Adipocyte (in vitro differentiated cells): ENCODE data around the gene FAM110A.
A peak's percentile ranks its signal among the peaks of the same experiment; 100 is the strongest.
"Not testable (repeated sequence)": the region's sequence is repeated elsewhere in the genome, so short reads cannot be mapped to it uniquely, and the experiment has no call there.

ENCODE experiments used
- DNase-seq: peaks from one replicate; pipeline ENCODE4 v3.0.0-alpha.2; 2015; ENCODE audit warnings: low read depth
- H3K27me3 ChIP-seq: replicated peaks from 2 replicates; pipeline ENCODE4 v1.7.0; 2013; ENCODE audit warnings: mild to moderate bottlenecking, low read length, moderate library complexity; ENCODE audit not compliant: control insufficient read depth, insufficient read depth
- H3K36me3 ChIP-seq: 2 replicates; pipeline ENCODE4 v1.7.0; 2013; ENCODE audit warnings: low read length, mild to moderate bottlenecking, moderate library complexity; ENCODE audit not compliant: control insufficient read depth, insufficient read depth, severe bottlenecking
- H3K4me1 ChIP-seq: 2 replicates; pipeline ENCODE4 v1.7.0; 2013; ENCODE audit warnings: mild to moderate bottlenecking, low read length, moderate library complexity; ENCODE audit not compliant: control insufficient read depth, insufficient read depth
- H3K4me3 ChIP-seq: 2 replicates; pipeline ENCODE4 v1.7.0; 2013; ENCODE audit warnings: mild to moderate bottlenecking, low read length, moderate library complexity
- H3K9ac ChIP-seq: 2 replicates; pipeline ENCODE4 v1.7.0; 2013; ENCODE audit warnings: mild to moderate bottlenecking, low read length, moderate library complexity
- H3K9me3 ChIP-seq: 2 replicates; pipeline ENCODE4 v1.7.0; 2013; ENCODE audit warnings: mild to moderate bottlenecking, low read length, moderate library complexity; ENCODE audit not compliant: control insufficient read depth

FAM110A gene

GRCh38 chr20:833450-834150 is at the start of gene FAM110A:
TSS of gene FAM110A (plus strand) at chr20:833715. CDS start at chr20:844805, 11,090 bp downstream.
- Histone ChIP-seq H3K27me3 (no peaks in the 10 kb centered on the region), H3K4me1 (peaks cover 42% of the 10 kb centered on the region), H3K36me3 (no peaks in the 10 kb centered on the region)

GRCh38 chr20:787825-788224 is 45.7 kb upstream of the FAM110A start:
- peaks cover 25% of the 10 kb centered on the region for H3K9me3 ChIP-seq
- no peak overlapping the region for H3K4me3 ChIP-seq
- no peaks in the 10 kb centered on the region for H3K4me1 ChIP-seq
- no peak overlapping the region for H3K9ac ChIP-seq
- H3K36me3 ChIP-seq, result no peaks in the 10 kb centered on the region
- no peaks in the 10 kb centered on the region for H3K27me3 ChIP-seq
- no peak for DNase-seq

More at GRCh38 chr20:833450-834150, at the start of gene FAM110A:
- Histone ChIP-seq H3K9me3 (no peaks in the 10 kb centered on the region), H3K4me3 (peak within 1 kb of the TSS; percentile 89), H3K9ac (peak within 1 kb of the TSS; percentile 90)
- peak; percentile 98 for DNase-seq

GRCh38 chr20:791056-791455 is 42.5 kb upstream of the FAM110A start:
- H3K9me3 ChIP-seq, result peaks cover 8% of the 10 kb centered on the region
- peaks cover 5% of the 10 kb centered on the region for H3K27me3 ChIP-seq
- no peaks in the 10 kb centered on the region for H3K36me3 ChIP-seq
- H3K9ac ChIP-seq, result no peak overlapping the region
- H3K4me1 ChIP-seq, result no peaks in the 10 kb centered on the region
- H3K4me3 ChIP-seq, result no peak overlapping the region
- DNase-seq, result no peak

- Histone ChIP-seq H3K36me3 (no peaks in the 10 kb centered on the region), H3K27me3 (peaks cover 12% of the 10 kb centered on the region), H3K9ac (no peak overlapping the region), H3K4me3 (no peak overlapping the region), H3K9me3 (peaks cover 6% of the 10 kb centered on the region), H3K4me1 (no peaks in the 10 kb centered on the region)
- no peak for DNase-seq
These were observed 41.3 kb upstream of the FAM110A start for GRCh38 chr20:792248-792647.

GRCh38 chr20:796921-797320 is 36.6 kb upstream of the FAM110A start:
- no peak overlapping the region for H3K4me3 ChIP-seq
- no peak for DNase-seq
- H3K9ac ChIP-seq, result no peak overlapping the region
- H3K9me3 ChIP-seq, result peaks cover 3% of the 10 kb centered on the region
- no peaks in the 10 kb centered on the region for H3K36me3 ChIP-seq
- H3K27me3 ChIP-seq, result peaks cover 12% of the 10 kb centered on the region
- no peaks in the 10 kb centered on the region for H3K4me1 ChIP-seq

- not testable (repeated sequence) for H3K9ac ChIP-seq, H3K4me1 ChIP-seq, H3K9me3 ChIP-seq, DNase-seq, H3K4me3 ChIP-seq, H3K36me3 ChIP-seq
- peaks cover 12% of the 10 kb centered on the region for H3K27me3 ChIP-seq
These were observed 34.8 kb upstream of the FAM110A start for GRCh38 chr20:798746-799145.

GRCh38 chr20:800026-800425 is 33.5 kb upstream of the FAM110A start:
- not testable (repeated sequence) for DNase-seq, H3K4me3 ChIP-seq, H3K36me3 ChIP-seq, H3K27me3 ChIP-seq, H3K9me3 ChIP-seq, H3K9ac ChIP-seq, H3K4me1 ChIP-seq

- Histone ChIP-seq H3K36me3 (no peaks in the 10 kb centered on the region), H3K9me3 (peaks cover 18% of the 10 kb centered on the region), H3K27me3 (peaks cover 3% of the 10 kb centered on the region), H3K4me3 (no peak overlapping the region), H3K4me1 (no peaks in the 10 kb centered on the region), H3K9ac (no peak overlapping the region)
- DNase-seq, result no peak
These were observed 31.8 kb upstream of the FAM110A start for GRCh38 chr20:801678-802077.

GRCh38 chr20:805713-806112 is 27.8 kb upstream of the FAM110A start:
- H3K27me3 ChIP-seq, result peaks cover 5% of the 10 kb centered on the region
- peaks cover 20% of the 10 kb centered on the region for H3K9me3 ChIP-seq
- no peaks in the 10 kb centered on the region for H3K4me1 ChIP-seq
- no peak overlapping the region for H3K4me3 ChIP-seq
- H3K9ac ChIP-seq, result no peak overlapping the region
- no peaks in the 10 kb centered on the region for H3K36me3 ChIP-seq
- DNase-seq, result peak; percentile 8

GRCh38 chr20:811776-812434 is 21.6 kb upstream of the FAM110A start:
- H3K4me1 ChIP-seq, H3K4me3 ChIP-seq, H3K9me3 ChIP-seq, DNase-seq, H3K36me3 ChIP-seq, H3K9ac ChIP-seq: not testable (repeated sequence)
- peaks cover 29% of the 10 kb centered on the region for H3K27me3 ChIP-seq

GRCh38 chr20:812435-812814 is 21.1 kb upstream of the FAM110A start:
- H3K9ac ChIP-seq, result not testable (repeated sequence)

More at GRCh38 chr20:812435-812814, 21.1 kb upstream of the FAM110A start:
- not testable (repeated sequence) for DNase-seq, H3K36me3 ChIP-seq, H3K4me3 ChIP-seq, H3K4me1 ChIP-seq, H3K9me3 ChIP-seq
- H3K27me3 ChIP-seq, result peaks cover 29% of the 10 kb centered on the region
